Memory B cell (primary cell): Measurements from ENCODE around the gene PDHX.
A peak's percentile ranks its signal among the peaks of the same experiment; 100 is the strongest.

Source experiments
- ATAC-seq: fragments of 150-1000 bp; cut with Tn5 transposase; 2 replicates; pipeline ENCODE4 v1.10.0; 2021; ENCODE audit warnings: low read depth, mild to moderate bottlenecking, moderate library complexity
- DNase-seq, 2 donors: peaks; one replicate each; pipeline ENCODE4 v3.0.0; 2022; ENCODE audit warnings: low spot score in 2 of 2
- H3K27ac Mint-ChIP-seq: one replicate; pipeline ENCODE4 v1.8.0; 2022; ENCODE audit warnings: mild to moderate bottlenecking, moderate library complexity, mixed read lengths
- H3K27me3 Mint-ChIP-seq: one replicate; pipeline ENCODE4 v1.8.0; 2022; ENCODE audit warnings: mixed read lengths
- H3K36me3 Mint-ChIP-seq: one replicate; pipeline ENCODE4 v1.8.0; 2022; ENCODE audit warnings: mild to moderate bottlenecking, mixed read lengths
- H3K4me1 Mint-ChIP-seq: one replicate; pipeline ENCODE4 v1.8.0; 2022; ENCODE audit warnings: mixed read lengths
- H3K4me3 Mint-ChIP-seq: one replicate; pipeline ENCODE4 v1.8.0; 2022; ENCODE audit warnings: mild to moderate bottlenecking, moderate library complexity, mixed read lengths
- H3K9me3 Mint-ChIP-seq: one replicate; pipeline ENCODE4 v1.8.0; 2022; ENCODE audit warnings: mixed read lengths

Gene PDHX

GRCh38 chr11:34977089-34977912 is 60.9 kb downstream of the PDHX start:
- Mint-ChIP-seq H3K36me3 (peaks cover 43% of the 10 kb centered on the region), H3K9me3 (peaks cover 1% of the 10 kb centered on the region), H3K27ac (no peak overlapping the region), H3K27me3 (no peaks in the 10 kb centered on the region), H3K4me3 (no peak overlapping the region), H3K4me1 (peaks cover 4% of the 10 kb centered on the region)
- ATAC-seq (no peak), DNase-seq (no peak)

- H3K36me3 Mint-ChIP-seq: peaks cover 39% of the 10 kb centered on the region
- peaks cover 4% of the 10 kb centered on the region for H3K4me1 Mint-ChIP-seq
- H3K4me3 Mint-ChIP-seq: no peak overlapping the region
- no peak overlapping the region for H3K27ac Mint-ChIP-seq
- peaks cover 1% of the 10 kb centered on the region for H3K9me3 Mint-ChIP-seq
- ATAC-seq (no peak), DNase-seq (no peak)
- no peaks in the 10 kb centered on the region for H3K27me3 Mint-ChIP-seq
These were observed 62.1 kb downstream of the PDHX start for GRCh38 chr11:34978236-34979191.

DNA sequence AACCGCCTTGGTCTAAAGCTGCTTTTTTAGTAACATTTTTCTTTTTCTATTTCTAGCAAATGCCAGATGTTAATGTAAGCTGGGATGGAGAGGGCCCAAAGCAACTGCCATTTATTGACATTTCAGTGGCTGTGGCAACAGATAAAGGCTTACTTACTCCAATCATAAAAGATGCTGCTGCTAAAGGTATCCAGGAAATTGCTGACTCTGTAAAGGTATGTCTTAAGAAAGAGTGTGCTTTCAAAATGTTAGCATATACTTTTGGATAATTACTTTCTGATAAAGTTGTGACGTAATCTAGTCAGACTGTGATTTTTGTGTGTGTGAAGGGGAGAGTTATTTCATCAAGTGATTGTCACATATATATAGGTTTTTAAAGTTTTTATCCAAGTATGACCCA is 68.1 kb downstream of the PDHX start:
- H3K4me1 Mint-ChIP-seq: peaks cover 9% of the 10 kb centered on the region
- H3K27ac Mint-ChIP-seq: no peak overlapping the region
- DNase-seq: no peak
- H3K27me3 Mint-ChIP-seq: no peaks in the 10 kb centered on the region
- peaks cover 28% of the 10 kb centered on the region for H3K36me3 Mint-ChIP-seq
- peaks cover 1% of the 10 kb centered on the region for H3K9me3 Mint-ChIP-seq
- no peak for ATAC-seq
- H3K4me3 Mint-ChIP-seq: no peak overlapping the region

DNA sequence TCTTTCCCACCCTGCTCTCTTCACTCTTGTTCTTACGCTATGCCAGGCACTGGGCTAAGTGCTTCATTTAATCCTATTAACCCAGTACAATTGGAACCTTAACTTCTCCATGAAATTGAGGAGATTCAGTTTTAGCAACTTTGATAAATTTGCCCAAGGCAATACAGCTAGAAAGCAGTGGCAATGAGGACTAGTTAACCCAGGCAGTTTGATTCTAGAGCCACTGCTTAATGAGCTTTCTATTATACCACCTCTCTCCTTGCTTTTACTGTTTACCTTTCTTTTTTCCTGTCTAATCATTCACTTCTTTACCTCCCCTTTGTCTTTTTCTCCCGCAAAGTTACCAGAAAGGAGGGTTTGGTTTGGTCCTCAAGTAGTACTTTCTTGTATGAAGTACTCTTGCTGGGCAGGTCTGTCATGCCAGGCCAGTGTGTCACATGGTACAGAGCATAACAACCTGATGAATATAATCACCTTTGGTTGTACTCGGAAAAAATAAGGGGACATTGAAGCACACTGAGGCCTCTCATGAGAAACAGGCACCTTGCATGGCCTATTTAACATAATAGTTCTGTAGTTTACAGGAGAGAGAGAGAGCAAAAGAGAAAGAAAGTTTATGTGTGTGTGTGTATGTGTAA is 70.6 kb downstream of the PDHX start:
- Mint-ChIP-seq H3K36me3 (peaks cover 25% of the 10 kb centered on the region), H3K4me3 (no peak overlapping the region), H3K27ac (peak overlapping the region; percentile 22), H3K9me3 (no peaks in the 10 kb centered on the region), H3K4me1 (peaks cover 9% of the 10 kb centered on the region), H3K27me3 (no peaks in the 10 kb centered on the region)
- DNase-seq: no peak
- ATAC-seq: no peak

- Mint-ChIP-seq H3K27me3 (no peaks in the 10 kb centered on the region), H3K4me1 (peaks cover 9% of the 10 kb centered on the region), H3K36me3 (peaks cover 20% of the 10 kb centered on the region), H3K9me3 (no peaks in the 10 kb centered on the region), H3K4me3 (no peak overlapping the region), H3K27ac (no peak overlapping the region)
- ATAC-seq: no peak
- DNase-seq: no peak
These were observed 71.2 kb downstream of the PDHX start for GRCh38 chr11:34987617-34988016.

DNA sequence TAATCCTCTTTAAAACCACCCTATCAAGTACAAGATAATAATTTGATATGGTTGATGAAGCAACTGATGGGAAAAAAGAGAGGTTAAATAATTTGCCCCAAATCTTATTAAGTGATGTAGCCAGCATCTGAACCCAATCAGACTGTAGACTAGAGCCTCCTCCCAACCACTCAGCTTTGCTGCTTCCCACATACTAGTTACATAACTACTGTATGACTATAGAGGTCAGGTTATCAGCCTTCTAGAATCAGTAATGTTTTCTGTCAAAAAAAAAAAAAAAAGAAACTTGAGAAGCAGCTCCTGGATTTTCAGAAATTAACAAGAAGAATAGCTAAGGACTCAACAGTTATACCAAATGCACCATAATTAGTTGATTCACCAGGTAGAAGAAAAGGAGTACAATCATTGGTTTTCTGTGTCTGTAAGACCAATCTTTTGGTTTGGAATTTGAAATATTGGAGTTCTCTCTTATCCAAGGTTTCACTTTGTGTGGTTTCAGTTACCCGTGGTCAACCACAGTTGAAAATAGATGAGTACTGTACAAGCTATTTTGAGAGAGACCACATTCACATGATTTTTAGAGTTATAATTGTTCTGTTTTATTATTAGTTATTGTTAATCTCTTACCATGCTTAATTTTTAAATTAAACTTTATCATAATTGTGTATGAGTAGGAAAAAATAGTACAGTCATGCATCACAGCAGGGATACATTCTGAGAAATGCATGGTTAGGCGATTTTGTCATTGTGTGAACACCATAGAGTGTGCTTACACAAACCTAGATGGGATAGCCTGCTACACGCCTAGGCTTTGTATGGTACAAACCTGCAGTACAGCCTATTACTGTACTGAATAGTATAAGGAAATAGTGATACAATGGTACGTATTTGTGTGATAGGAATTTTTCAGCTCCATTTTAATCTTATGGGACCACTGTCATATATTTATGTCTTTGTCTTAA is 72.2 kb downstream of the PDHX start:
- Mint-ChIP-seq H3K27me3 (no peaks in the 10 kb centered on the region), H3K27ac (peak overlapping the region; percentile 12), H3K4me1 (peaks cover 9% of the 10 kb centered on the region), H3K9me3 (no peaks in the 10 kb centered on the region), H3K36me3 (peaks cover 26% of the 10 kb centered on the region), H3K4me3 (no peak overlapping the region)
- no peak for ATAC-seq
- no peak for DNase-seq

DNA sequence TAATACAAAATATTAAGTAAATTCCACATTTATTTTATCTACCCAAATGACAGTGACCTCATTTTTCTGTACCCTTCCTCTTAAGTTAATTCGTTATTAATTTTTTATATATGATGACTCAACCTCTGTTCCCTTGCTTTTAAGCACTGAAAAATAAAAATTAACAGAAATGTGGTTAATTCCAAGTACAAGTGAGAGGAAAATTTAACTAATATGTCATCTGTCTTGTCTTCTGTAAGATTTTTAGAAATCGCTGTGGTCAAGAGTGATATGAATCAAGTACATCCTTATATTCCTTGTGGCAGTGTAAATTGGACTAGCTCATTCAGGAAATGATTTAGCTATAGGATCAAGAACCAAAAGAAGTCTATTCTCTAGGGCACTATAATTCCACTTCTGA is 74.5 kb downstream of the PDHX start:
- ATAC-seq: no peak
- no peaks in the 10 kb centered on the region for H3K27me3 Mint-ChIP-seq
- H3K4me3 Mint-ChIP-seq: no peak overlapping the region
- H3K27ac Mint-ChIP-seq: no peak overlapping the region
- peaks cover 9% of the 10 kb centered on the region for H3K4me1 Mint-ChIP-seq
- no peaks in the 10 kb centered on the region for H3K9me3 Mint-ChIP-seq
- DNase-seq: no peak
- H3K36me3 Mint-ChIP-seq: peaks cover 16% of the 10 kb centered on the region

DNA sequence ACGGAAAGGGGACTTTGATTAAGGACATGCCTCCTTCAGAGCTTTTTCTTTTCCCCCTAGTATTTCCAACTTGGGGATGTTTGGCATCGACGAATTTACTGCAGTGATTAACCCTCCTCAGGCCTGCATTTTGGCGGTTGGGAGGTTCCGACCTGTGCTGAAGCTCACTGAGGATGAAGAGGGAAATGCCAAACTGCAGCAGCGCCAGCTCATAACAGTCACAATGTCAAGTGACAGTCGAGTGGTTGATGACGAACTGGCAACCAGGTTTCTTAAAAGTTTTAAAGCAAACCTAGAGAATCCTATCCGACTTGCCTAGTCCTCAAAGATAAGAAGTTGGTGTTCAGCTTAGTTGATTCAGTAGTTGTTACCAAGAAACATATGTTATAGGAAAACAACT is 78.4 kb downstream of the PDHX start:
- ATAC-seq: no peak
- Mint-ChIP-seq H3K27ac (no peak overlapping the region), H3K4me1 (peaks cover 14% of the 10 kb centered on the region), H3K36me3 (peaks cover 7% of the 10 kb centered on the region), H3K4me3 (no peak overlapping the region), H3K9me3 (no peaks in the 10 kb centered on the region), H3K27me3 (no peaks in the 10 kb centered on the region)
- no peak for DNase-seq

DNA sequence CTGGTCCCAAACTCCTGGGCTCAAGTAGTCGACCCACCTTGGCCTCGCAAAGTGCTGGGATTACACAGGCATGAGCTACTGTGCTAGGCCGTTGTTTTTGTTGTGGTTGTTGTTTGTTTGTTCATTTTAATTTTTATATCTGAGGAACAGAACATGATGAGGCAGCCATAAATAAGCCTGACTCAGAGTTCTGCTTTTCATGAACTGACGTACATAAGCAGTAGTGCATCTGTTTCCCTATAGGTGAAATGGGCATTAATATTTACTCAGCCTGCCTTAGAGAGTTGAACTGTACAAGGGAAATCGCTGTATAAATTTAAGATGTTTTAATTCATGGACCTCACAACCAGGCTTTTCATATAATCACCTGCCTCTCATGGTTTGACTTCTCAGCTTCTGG is 80.5 kb downstream of the PDHX start:
- no peak for DNase-seq
- ATAC-seq: no peak
- H3K27me3 Mint-ChIP-seq: no peaks in the 10 kb centered on the region
- peak overlapping the region; percentile 53 for H3K27ac Mint-ChIP-seq
- H3K4me1 Mint-ChIP-seq: peaks cover 22% of the 10 kb centered on the region
- no peak overlapping the region for H3K4me3 Mint-ChIP-seq
- peaks cover 7% of the 10 kb centered on the region for H3K36me3 Mint-ChIP-seq
- H3K9me3 Mint-ChIP-seq: no peaks in the 10 kb centered on the region

DNA sequence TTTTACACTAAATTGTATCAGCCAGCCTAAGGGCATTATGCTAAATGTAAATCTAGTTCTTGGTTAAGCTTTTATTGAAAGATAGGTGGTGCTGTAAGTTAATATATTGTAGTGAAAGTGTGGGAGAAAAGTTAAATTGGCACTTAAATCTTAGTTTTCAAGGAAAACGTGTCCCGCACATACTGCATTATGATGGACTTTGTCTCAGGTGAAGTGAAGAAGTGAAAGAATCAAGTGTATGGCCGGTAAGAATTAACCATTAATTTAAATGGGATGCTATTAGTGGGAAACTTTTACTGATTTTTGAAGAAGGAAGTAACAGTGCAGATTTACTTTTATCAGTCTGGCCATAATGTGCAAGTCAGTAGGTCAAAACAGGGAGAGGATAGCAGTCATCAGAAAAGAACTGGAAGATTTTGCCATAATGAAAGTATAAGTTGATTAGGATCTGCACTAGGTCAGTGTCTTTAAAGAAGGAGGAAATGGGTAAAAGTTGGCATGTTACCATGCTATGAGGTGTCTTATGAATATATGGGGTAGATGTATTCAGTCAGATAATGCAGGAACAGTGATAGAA is 81.6 kb downstream of the PDHX start:
- ATAC-seq (peak; percentile 68), DNase-seq (peak in 1 of 2 donors; percentile 20)
- H3K4me1 Mint-ChIP-seq: peaks cover 22% of the 10 kb centered on the region
- no peaks in the 10 kb centered on the region for H3K27me3 Mint-ChIP-seq
- H3K9me3 Mint-ChIP-seq: no peaks in the 10 kb centered on the region
- peaks cover 7% of the 10 kb centered on the region for H3K36me3 Mint-ChIP-seq
- peak overlapping the region; percentile 53 for H3K4me3 Mint-ChIP-seq
- peak overlapping the region; percentile 82 for H3K27ac Mint-ChIP-seq

GRCh38 chr11:34999453-34999852 is 83.0 kb downstream of the PDHX start:
- no peaks in the 10 kb centered on the region for H3K9me3 Mint-ChIP-seq
- no peak overlapping the region for H3K4me3 Mint-ChIP-seq
- peaks cover 22% of the 10 kb centered on the region for H3K4me1 Mint-ChIP-seq
- peak overlapping the region; percentile 90 for H3K27ac Mint-ChIP-seq
- H3K36me3 Mint-ChIP-seq: no peaks in the 10 kb centered on the region
- DNase-seq (no peak), ATAC-seq (peak; percentile 37)
- no peaks in the 10 kb centered on the region for H3K27me3 Mint-ChIP-seq

DNA sequence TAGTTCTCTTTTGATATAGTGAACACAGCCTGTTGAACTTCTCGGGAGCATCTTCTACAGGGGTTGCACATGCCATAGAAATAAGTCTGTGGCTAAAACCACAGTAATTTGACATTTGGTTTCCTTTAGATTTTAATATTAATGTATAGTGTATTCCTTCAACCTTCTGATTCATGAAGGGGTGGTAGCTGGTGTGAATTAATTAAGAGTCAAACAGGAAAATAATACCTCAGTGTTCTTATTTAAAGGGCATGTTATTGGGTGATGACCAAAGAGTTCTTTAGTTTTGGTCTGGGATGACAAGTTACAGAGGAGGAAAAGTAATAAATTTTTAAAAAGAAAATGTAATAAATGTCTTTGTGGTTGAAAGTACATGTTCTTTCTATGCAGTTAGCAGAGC is 86.8 kb downstream of the PDHX start:
- Mint-ChIP-seq H3K36me3 (no peaks in the 10 kb centered on the region), H3K27ac (peak overlapping the region; percentile 77), H3K9me3 (no peaks in the 10 kb centered on the region), H3K4me1 (peaks cover 31% of the 10 kb centered on the region), H3K4me3 (no peak overlapping the region), H3K27me3 (no peaks in the 10 kb centered on the region)
- no peak for ATAC-seq
- DNase-seq: no peak

GRCh38 chr11:35003658-35004057 is 87.2 kb downstream of the PDHX start:
- no peaks in the 10 kb centered on the region for H3K36me3 Mint-ChIP-seq
- no peak overlapping the region for H3K4me3 Mint-ChIP-seq
- H3K27ac Mint-ChIP-seq: peak overlapping the region; percentile 77
- no peaks in the 10 kb centered on the region for H3K9me3 Mint-ChIP-seq
- no peaks in the 10 kb centered on the region for H3K27me3 Mint-ChIP-seq
- peaks cover 29% of the 10 kb centered on the region for H3K4me1 Mint-ChIP-seq
- ATAC-seq (no peak), DNase-seq (no peak)
